NB4 (cell line): Measurements from ENCODE around the gene PIBF1.

ENCODE experiments used
- DNase-seq: peaks from one replicate; pipeline ENCODE4 v3.0.0; 2010; ENCODE audit warnings: low read depth
- H3K4me3 ChIP-seq: one replicate; pipeline ENCODE4 v1.5.1; 2011; ENCODE audit warnings: mild to moderate bottlenecking, low read depth, low read length, moderate library complexity
- CTCF ChIP-seq: IDR thresholded peaks from one replicate; pipeline ENCODE4 v1.5.1; 2012; ENCODE audit warnings: low read depth, low read length
- MAX ChIP-seq: IDR thresholded peaks from 2 replicates; pipeline ENCODE4 v1.6.1; 2011; ENCODE audit warnings: low read depth, low read length
- MYC ChIP-seq: IDR thresholded peaks from 2 replicates; pipeline ENCODE4 v1.6.1; 2011; ENCODE audit warnings: low read depth, low read length
- POLR2A ChIP-seq: IDR thresholded peaks from 2 replicates; pipeline ENCODE4 v1.6.1; 2011; ENCODE audit warnings: mild to moderate bottlenecking; ENCODE audit not compliant: insufficient read length; ENCODE audit errors: extremely low read depth

Gene PIBF1

GRCh38 chr13:73034901-73035300 lies 253.0 kb downstream of the PIBF1 start:
- no peak overlapping the region for H3K4me3 ChIP-seq
- DNase-seq, result no peak
- TF ChIP-seq MYC (no peak), POLR2A (no peak), CTCF (no peak), MAX (no peak)

- no peak overlapping the region for H3K4me3 ChIP-seq
- TF ChIP-seq POLR2A (no peak), MAX (no peak), CTCF (no peak), MYC (no peak)
- no peak for DNase-seq
Measured at GRCh38 chr13:73035660-73036059, 253.7 kb downstream of the PIBF1 start.

GRCh38 chr13:73036566-73036965 lies 254.6 kb downstream of the PIBF1 start:
- DNase-seq, result no peak
- H3K4me3 ChIP-seq, result no peak overlapping the region
- no peak for TF ChIP-seq POLR2A
- no peak for TF ChIP-seq MAX
- TF ChIP-seq CTCF, result no peak
- TF ChIP-seq MYC, result no peak

GRCh38 chr13:73038064-73038463 lies 256.1 kb downstream of the PIBF1 start:
- no peak for DNase-seq
- H3K4me3 ChIP-seq, result no peak overlapping the region
- TF ChIP-seq POLR2A, result no peak
- no peak for TF ChIP-seq MAX

- no peak for DNase-seq
- TF ChIP-seq POLR2A (no peak), MAX (no peak), CTCF (no peak), MYC (peak; percentile 52; the same call in 1 of the 2 replicates)
- no peak overlapping the region for H3K4me3 ChIP-seq
Measured at GRCh38 chr13:73039201-73040108, 257.5 kb downstream of the PIBF1 start.

- no peak overlapping the region for H3K4me3 ChIP-seq
- TF ChIP-seq CTCF, result no peak
- TF ChIP-seq MYC, result no peak
- no peak for DNase-seq
Measured at GRCh38 chr13:73040484-73040883, 258.6 kb downstream of the PIBF1 start.
